Activated effector memory CD4-positive, alpha-beta T cell treated with Interleukin-2 at 50 U/mL for 16 hours (primary cell): Measurements from ENCODE around the gene ADRA2B.
"Not testable (repeated sequence)": the region's sequence is repeated elsewhere in the genome, so short reads cannot be mapped to it uniquely, and the experiment has no call there.

Source experiments
- DNase-seq: peaks from one replicate; pipeline ENCODE4 v3.0.0-alpha.2; 2020

ADRA2B gene

DNA sequence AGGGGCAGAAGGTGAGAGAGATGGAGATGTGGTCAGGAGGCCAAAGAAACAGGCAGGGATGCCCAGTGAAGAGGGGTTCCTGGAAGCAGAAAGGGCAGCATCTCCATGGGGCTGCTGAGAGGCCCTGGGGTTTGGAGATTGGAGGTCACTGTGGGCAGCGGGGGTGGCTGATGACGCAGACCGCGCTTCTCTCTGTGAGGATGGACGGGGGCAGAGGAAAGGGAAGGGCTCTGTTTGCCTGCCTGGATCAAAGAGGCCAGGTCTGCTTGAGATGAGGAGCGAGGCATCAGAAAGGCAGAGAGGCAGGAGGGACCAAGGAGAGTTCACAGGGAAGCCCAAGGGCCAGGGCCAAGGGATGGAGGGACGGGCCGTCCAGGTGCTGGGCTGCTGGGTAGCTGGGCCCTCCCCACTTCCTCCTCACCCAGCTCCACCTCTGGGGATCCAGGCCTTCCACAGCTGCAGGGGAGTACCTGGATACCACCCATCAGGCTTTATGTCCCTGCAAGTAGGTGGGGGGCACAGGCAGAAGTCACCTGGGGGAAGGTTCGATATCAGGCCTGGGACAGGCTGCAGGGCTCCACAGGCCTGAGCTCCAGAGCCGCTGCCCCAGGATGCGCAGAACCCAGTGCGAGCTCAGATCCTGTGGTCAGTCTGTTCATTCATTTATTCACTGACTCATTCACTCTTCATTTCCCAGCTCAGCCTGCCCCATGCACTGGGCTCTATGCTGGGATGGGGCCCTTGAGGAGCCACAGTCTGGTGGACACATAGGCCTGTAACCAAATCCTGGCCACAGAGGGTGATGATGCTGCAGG, 30.6 kb downstream of the ADRA2B start:
- no peak for DNase-seq

DNA sequence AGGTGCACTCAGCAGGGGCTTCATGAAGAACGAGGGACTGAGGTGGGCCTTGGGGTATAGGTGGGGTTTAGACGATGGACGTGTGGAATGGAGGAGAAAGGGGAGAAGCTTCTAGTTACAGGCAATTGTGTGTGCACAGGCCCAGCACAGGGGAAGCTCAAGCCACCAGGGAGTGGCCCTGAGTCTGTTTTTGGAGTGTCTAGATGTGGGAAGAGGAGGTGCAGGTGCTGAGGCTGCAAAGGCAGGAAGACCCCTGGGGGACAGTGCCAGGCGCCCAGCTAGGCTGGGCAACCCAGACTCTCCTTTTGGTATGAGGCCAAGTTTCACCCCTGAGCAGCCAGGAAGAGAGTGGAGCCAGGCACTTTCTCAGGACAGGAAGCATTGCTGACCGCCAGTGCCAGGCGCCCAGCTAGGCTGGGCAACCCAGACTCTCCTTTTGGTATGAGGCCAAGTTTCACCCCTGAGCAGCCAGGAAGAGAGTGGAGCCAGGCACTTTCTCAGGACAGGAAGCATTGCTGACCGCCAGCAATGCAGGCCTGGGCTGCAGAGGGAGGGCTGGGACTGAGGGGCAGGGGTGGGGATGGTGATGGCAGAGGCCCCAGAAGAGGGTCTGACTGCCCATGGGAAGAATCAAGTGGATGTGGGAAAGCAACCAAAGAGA, 31.4 kb downstream of the ADRA2B start:
- DNase-seq: not testable (repeated sequence)

DNA sequence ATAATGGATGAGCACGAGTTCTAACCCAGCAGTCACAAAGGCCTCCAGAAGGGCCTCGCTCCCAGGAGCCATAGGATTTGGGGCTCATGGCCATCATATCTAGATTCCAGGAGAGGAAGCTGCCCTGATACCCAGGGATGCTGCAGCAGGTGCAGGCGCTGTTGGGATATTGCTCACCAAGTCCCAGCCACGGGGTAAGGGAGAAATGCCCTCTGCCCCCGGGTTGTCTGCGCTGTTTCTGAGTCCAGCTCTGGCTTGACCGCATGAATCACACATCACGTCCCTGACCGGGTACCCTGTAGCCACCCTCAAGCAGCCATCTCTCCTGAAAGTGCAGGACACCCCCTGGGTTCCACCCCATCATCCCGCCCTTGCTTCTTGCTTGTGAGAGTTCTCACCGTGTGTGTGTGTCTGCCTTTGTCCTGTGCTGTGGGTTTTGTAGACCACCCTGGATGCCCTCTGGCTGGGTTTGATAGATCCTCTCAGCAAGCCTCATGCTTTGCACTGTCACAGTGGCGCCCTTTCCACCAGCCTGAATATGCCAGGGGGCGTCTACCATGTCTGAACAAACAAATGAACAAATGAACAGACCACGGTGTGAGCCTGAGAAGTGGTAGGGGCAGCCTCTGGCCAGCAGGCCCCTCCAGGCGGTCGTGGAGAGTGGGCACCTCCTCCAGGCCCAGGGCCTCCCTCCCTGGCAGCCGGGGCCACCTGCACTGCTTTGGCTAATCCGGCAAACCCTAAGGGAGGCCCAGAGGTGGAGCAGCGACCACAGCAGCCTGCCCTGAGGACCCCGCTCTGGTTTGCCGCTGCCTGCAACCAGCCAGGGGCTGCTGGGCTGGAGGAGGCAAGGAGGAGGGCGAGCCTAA, 32.1 kb downstream of the ADRA2B start:
- DNase-seq: no peak

DNA sequence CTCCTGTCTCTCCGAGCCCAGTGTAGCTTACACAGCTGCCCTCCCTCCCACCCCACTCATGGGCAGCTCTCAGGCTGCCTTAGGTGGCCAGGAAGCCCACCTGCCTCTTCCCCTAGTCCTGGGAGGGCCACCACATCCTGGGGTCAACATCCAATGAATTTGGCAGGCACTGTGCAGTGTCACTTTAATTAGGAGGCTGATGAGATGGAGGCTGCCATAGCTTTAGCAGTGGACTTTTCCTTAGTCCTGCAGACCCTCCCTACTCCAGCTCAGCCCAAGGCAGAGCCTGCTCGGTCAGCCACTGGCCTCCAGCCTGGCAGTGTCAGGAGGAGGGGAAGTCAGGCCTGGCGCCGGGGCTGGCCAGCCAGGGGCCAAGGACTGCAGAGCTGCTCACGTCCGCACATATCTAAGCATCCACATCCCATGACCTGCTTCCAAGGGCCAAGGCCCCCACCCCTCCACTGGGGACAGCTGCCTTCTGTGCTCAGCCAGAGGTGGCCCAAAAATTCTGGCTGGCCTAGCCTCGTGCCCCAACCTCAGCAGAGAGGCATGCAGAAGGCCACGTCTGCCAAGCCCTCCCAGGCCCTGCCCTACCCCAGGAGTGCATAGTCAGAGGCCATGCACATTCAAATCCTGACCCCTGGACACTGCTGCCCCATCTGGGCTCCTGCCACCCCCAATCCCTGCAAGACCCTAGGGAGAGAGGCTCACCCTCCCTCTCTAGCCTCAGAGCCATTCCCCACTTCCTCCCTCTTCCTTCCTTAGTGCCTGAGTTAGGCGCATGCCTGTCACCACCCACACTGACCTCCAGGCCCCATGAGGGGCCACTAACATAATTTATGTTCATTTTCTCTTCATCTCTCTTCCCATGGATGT, 33.1 kb downstream of the ADRA2B start:
- no peak for DNase-seq

- DNase-seq: no peak
Measured at GRCh38 chr2:96082211-96083063, 33.9 kb downstream of the ADRA2B start.

GRCh38 chr2:96081042-96081441, 35.3 kb downstream of the ADRA2B start:
- DNase-seq: no peak

DNA sequence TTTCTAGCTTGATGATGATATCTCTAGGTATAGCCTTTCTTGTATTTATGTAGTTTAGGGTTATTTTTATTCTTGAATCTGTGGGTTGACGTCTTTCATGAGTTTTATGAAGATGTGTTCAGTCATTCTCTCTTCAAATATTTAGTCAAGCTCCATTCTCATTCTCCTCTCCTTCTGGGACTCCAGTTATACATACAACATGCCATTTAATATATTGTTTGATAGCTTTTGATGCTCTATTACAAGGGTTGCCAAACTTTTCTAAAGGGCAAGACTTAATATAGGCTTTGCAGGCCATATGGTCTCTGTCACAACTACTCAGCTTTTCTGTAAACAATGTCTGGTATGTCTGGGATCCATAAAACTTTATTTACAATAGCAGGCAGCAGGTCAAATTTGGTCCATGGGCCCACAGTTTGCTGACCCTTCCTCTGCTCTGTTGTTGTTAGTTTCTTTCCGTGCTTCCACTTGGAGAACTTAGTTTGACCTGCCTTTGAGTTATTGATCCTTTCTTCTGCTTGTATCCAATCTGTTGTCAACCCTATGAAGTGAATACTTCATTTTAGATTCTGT, 41.1 kb downstream of the ADRA2B start:
- no peak for DNase-seq

DNA sequence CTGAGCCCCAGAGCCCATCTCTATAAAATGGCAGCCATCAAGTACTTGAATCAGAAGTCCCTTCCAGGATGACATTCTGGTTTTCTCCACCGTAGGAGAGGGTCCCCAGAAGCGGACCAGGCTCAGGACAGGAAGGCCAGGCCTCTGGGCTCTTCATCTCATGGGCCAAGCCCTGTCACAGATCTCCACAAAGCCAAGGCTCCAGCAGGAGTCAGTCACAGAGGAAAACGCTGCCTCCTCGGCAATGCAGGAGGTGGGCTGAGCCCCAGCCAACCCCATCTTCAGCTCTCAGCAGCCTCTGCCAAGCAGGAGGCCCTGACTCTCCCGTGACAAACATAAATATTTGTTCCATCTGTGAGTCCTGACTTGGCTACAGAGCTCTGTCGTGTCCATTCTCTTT, 42.2 kb downstream of the ADRA2B start:
- no peak for DNase-seq

DNA sequence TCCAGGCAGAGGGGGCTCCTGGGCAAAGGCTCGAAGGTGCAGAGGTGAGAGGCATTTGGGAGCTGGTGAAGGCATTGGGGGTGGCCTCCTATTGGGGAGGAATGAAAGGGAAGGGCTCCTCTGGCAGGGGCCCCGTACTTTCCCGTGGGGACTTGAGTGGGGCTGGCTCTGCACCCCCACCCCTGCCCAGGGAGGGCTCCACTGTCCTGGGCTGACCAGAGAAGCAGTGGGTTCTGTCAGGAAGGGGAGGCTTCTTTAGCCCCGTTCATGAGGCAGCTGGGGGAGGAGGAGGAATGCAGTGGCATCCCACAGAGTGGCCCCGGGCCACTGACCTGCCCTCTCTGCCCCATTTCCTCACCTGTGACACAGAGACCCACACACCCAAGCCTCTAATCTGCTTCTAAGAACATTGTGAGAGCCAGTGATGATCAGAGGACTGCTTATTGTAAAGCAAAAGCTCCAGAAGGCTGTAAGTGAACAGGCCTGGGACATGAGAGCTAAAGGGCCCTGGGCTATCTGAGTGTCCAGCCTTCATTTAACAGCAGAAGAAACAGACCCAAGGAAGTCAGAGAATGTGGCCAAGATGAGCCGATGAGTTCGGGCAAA, 43.1 kb downstream of the ADRA2B start:
- DNase-seq: no peak

- DNase-seq: no peak
Measured at GRCh38 chr2:96072746-96073145, 43.6 kb downstream of the ADRA2B start.

- DNase-seq: not testable (repeated sequence)
Measured at GRCh38 chr2:96071977-96072491, 44.3 kb downstream of the ADRA2B start.

DNA sequence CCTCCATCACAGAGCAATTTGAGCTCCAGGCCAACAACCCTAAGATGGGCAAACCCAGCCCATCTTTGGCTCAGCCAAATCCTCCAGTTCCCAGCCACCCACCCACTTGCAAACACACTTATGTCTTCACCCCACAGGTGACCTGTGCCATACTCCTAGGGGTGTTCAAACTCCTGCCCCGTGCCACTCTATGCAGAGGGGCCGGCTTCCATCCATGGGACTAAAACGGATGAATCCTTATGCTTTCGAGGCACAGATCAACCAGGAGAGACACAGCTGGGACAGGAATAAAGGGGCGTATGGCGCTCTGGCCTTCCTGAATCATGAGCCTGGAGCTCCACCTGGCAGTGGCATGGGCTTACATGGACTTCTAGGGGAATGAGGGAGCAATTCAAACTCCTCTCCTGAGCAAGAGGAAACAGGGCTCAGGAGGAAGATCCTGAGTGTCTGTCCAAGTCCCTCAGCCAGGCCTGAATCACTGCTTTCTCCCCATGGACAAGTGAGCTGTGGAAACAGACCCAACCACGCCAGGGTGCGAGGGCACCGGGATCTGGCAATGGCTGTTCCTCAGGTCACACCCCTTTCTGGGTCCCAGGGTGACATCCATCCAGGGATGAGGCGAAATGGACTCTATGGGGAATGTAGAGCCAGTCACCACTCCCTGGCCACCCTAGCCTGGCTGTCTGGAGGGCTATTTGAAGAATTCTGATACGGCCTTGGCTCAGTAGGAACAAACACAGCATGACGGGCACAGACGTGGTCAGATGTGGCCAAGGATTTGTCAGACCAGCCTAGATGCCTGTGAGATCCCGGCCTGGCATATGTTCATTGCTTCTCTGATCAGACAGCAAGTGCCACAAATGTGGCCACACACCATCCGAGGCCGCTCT, 45.0 kb downstream of the ADRA2B start:
- not testable (repeated sequence) for DNase-seq

DNA sequence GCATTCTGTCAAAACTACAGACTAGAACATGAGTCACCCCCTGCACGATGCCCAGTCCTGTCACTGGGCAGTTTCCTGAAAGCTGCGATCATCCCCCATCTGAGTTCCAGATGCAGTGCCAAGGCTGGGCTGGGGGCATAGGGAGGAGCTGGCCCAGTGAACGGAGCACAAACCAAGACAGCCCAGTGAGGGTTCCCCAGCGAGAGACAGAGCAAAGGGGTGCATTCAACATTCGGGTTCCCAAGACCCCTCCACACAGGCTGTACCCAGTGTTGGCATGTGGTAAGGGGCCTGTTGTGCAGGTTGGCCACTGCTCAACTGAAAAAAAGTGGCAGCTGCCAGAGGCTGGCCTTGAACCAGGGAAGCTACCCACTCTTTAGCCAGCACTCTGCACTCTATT, 46.0 kb downstream of the ADRA2B start:
- not testable (repeated sequence) for DNase-seq

DNA sequence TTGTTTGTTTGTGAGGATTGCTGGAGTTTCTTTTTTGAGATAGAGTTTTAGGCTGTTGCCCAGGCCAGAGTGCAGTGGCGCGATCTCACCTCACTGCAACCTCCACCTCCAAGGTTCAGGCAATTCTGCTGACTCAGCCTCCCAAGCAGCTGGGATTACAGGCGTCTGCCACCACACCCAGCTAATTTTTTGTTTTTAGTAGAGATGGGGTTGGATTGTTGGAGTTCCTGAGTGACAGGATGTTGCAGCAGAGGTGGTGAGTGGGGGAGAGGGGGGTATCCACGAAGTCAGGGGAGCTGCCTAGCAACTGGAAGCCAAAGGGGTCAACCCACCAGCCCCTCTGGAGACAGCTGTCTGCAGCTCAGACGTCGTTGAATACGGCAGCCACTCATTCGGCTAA, 46.5 kb downstream of the ADRA2B start:
- not testable (repeated sequence) for DNase-seq

DNA sequence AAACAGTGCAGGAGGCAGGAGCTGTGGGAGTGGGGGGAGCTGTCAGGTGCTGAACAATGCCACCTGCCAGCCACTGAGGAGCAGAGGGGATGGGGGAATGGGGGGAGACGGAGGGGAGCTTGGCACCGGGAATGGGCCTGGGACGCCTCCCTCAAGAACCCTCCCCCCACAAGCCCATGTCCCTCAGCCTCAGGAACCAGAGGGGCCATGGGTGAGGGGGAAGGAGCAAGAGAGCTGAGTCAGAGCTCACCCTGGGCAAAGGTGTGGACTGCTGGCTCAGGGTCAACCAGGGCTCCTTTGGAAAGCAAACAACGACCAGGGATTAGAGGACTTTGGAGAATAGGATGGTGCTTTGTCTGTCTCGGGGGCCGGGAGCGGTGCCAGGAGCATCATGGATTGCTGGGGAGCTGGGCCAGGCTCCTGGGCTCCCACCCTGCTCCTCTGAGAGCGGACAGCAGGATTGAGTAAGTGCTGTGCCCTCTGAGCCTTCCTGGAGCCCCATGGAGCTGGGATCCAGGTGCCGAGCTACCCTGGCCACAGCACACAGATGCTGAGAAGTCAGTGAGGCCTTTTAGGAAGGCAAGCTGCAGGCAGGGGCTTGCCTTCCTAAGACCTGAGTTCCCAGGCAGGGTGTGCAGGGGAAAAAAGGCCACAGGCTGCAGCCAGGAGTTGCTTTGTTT, 48.3 kb downstream of the ADRA2B start:
- DNase-seq: not testable (repeated sequence)

DNA sequence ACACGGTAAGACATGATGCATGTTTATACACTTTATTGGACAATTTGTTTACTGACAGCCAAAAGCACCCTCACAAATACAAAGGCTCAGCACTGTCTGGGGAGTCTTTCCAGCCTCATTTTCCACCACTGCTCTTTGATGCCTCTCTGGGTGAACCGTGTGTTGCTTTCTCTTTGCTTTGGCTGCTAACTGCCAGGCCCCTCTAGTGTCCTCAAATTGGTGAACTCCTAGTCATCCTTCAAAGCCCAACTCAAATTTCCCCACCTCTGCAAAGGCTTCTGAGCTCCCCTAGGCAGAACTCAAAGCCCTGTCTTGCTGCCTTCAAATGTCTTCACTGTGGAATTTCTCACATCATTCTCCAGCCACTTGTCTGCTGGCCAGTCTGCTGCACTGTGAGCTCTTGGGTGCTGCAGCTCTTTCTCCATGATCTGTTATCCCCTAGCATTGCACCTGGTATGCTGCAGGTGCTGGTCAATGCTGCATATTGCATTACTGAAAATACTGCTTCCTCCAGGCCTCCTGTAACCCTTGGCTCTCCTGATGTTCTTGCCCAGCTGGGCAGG, 49.2 kb downstream of the ADRA2B start:
- not testable (repeated sequence) for DNase-seq

DNA sequence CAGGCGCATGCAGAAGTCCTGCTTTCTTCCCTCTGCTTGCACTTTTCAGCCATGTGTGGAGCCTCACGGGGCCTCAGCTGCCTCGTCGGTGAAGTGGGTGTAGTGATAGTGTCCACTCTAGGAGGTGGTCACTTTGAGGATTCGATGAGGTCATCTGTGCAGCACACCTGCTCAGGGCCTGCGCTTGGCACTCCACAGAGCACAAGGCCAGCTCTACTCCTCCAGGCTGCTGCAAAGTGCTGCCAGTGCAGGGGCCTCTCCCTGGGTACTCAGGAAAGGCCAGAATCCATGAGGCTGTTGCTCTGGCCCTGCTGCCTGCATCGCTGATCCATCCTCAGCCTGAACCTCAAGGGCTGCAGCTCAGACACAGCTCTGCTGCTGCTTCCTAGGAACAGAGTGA, 49.9 kb downstream of the ADRA2B start:
- DNase-seq: not testable (repeated sequence)

DNA sequence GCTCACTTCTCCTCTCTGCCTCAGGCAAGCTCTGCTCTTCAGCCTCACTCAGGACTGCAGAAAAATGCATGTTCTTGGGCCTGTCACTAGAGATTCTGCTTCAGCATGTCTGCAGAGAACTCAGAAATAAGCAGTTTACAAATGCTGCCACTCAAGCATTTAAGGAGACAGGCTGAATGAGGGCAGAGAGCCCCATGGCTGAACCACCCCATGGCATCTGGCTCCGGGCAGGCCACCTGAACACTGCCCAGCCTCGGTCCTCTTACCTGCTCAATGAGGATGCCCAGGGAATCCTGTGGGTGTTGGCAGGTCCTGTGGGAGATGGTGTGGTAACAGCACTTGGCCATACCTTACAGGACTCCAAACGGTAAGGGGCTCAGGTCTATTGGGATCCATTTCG, 50.4 kb downstream of the ADRA2B start:
- DNase-seq: not testable (repeated sequence)
